Stomach (tissue), 9 donors: Measurements from ENCODE around the gene FOXA1. TPM values are rescaled to one million over a fixed set of nuclear protein-coding genes. Genes with fewer than 3 reads are reported as not detected.
"Not testable (repeated sequence)": the region's sequence is repeated elsewhere in the genome, so short reads cannot be mapped to it uniquely, and the experiment has no call there.

Experiments
- DNase-seq, 2 donors: peaks; one replicate each; pipeline versions ENCODE4 v3.0.0 to v3.0.0-alpha.2; 2013 to 2019
- H3K27ac ChIP-seq, 5 donors: fragments of 200-600 bp in 4 of 5; sonication (generic) in 4 of 5; one replicate each; pipeline ENCODE4 v1.5.1; 2013 to 2019; ENCODE audit warnings: mild to moderate bottlenecking in 1 of 5, moderate library complexity in 1 of 5
- H3K27me3 ChIP-seq, 3 donors: fragments of 200-600 bp; sonication (generic); one replicate each; pipeline ENCODE4 v1.5.1; 2017 to 2019; ENCODE audit warnings: mixed run types in 1 of 3
- H3K36me3 ChIP-seq, 4 donors: fragments of 200-600 bp; sonication (generic); 1 replicate in 3 of 4; 2 replicates in 1 of 4; pipeline ENCODE4 v1.5.1; 2016 to 2019
- H3K4me1 ChIP-seq, 4 donors: fragments of 200-600 bp; sonication (generic); one replicate each; pipeline ENCODE4 v1.5.1; 2016 to 2019
- H3K4me3 ChIP-seq, 4 donors: fragments of 200-600 bp; sonication (generic) in 3 of 4; one replicate each; pipeline ENCODE4 v1.5.1; 2016 to 2019; ENCODE audit warnings: mild to moderate bottlenecking in 1 of 4
- H3K9me3 ChIP-seq, 4 donors: fragments of 200-600 bp; sonication (generic); one replicate each; pipeline ENCODE4 v1.5.1; 2016 to 2019
- EP300 ChIP-seq: sonication (generic); formaldehyde crosslinking; IDR thresholded peaks from one replicate; pipeline ENCODE4 v1.6.1; 2017; ENCODE audit warnings: antibody characterized with exemption
- POLR2A ChIP-seq, 4 donors: fragments of 450-650 bp; IDR thresholded peaks; one replicate each; pipeline ENCODE4 v1.6.1; 2016; ENCODE audit warnings: antibody characterized with exemption in 4 of 4, control low read depth in 2 of 4, mild to moderate bottlenecking in 1 of 4, moderate library complexity in 1 of 4
- POLR2AphosphoS5 ChIP-seq, 3 donors: sonication (generic); formaldehyde crosslinking; IDR thresholded peaks; one replicate each; pipeline ENCODE4 v1.6.1; 2016; ENCODE audit warnings: antibody characterized with exemption in 3 of 3
- WGBS, 5 donors: extraction: QIAGEN DNeasy Blood & Tissue Kit in 3 of 5; methylation state at CpG; one replicate each; pipeline versions ENCODE4 v1.1.5 to v1.1.7; 2013 to 2018; 5-methylcytosine and 5-hydroxymethylcytosine counted together
- intact Hi-C: fragments of 100-400 bp; cut with DNase I; formaldehyde crosslinking; loops from one replicate; pipeline ENCODE4 v1.15.1; 2023; ENCODE audit warnings: low total_unique reads
- polyA plus RNA-seq, 3 donors: library from polyadenylated mRNA; stranded (reverse); fragments of 200-250 nt; gene quantifications; one replicate each; pipeline ENCODE4 v1.2.3, GENCODE V29; 2013
- total RNA-seq, 5 donors: library from RNA; depleted of rRNA; stranded (reverse); fragments of >200 nt; gene quantifications; one replicate each; pipeline versions ENCODE4 v1.1.0 to v1.2.3, GENCODE V29; 2014 to 2016
- TF ChIP-seq, protein P1 (sequence below), 7 experiments: fragments of 450-650 bp in 4 of 7; fragments of 200-600 bp in 3 of 7; sonication (generic) in 3 of 7; IDR thresholded peaks; one replicate each; pipeline ENCODE4 v1.5.1; 2016 to 2019; ENCODE audit warnings: antibody characterized with exemption in 7 of 7, control low read depth in 2 of 7, mild to moderate bottlenecking in 1 of 7
- donor health status: healthy with polysubstance abuse.
- donor health status: Bipolar disorder and iron deficiency.
- donor health status: healthy.

Gene FOXA1
- total and polyA plus RNA-seq, 8 donors: 0.58 to 147 (median 26.9) TPM

DNA sequence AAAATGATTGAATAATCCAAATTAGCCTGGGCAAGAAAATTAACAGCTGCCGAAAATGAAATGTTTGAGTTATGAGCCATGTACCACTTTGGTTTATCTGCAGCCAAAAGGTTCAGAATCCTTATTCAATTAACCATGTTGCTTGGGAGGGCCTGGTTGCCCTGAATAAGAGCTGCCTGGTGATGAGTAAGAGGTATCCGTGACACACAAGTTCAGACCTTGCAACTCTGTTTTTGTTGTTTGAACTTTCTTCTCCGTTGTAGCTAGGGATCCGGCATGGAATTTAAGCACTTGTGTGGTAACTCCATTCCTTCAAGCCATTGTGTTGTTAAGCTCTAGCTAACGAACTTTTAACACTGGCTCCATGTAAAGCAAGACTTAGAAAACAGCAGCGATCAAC is 35.7 kb downstream of the FOXA1 start:
- Histone ChIP-seq H3K4me3 (no peak overlapping the region), H3K9me3 (no peaks in the 10 kb centered on the region)

DNA sequence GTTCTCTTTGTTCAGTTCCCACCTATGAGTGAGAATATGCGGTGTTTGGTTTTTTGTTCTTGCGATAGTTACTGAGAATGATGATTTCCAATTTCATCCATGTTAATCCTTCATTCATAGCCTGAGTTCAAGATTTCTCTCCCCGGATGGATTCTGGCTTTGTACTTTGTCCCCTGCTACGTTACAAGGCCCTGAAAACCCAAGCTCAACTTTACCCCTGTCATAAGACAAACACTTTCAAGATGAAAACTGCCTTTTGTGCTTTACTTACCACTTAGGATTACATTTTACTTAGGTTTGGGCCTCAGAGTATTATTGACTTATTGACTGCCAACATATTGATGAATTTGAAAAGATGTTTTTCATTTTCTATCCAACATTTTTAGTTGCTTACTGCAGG is 36.3 kb downstream of the FOXA1 start:
- Histone ChIP-seq H3K4me1 (no peaks in the 10 kb centered on the region), H3K9me3 (peaks cover 0 to 4% (median 0%) of the 10 kb centered on the region in 4 donors), H3K36me3 (no peaks in the 10 kb centered on the region), H3K4me3 (no peak overlapping the region), H3K27me3 (no peaks in the 10 kb centered on the region), H3K27ac (no peak overlapping the region)
- TF ChIP-seq, protein P1, sequence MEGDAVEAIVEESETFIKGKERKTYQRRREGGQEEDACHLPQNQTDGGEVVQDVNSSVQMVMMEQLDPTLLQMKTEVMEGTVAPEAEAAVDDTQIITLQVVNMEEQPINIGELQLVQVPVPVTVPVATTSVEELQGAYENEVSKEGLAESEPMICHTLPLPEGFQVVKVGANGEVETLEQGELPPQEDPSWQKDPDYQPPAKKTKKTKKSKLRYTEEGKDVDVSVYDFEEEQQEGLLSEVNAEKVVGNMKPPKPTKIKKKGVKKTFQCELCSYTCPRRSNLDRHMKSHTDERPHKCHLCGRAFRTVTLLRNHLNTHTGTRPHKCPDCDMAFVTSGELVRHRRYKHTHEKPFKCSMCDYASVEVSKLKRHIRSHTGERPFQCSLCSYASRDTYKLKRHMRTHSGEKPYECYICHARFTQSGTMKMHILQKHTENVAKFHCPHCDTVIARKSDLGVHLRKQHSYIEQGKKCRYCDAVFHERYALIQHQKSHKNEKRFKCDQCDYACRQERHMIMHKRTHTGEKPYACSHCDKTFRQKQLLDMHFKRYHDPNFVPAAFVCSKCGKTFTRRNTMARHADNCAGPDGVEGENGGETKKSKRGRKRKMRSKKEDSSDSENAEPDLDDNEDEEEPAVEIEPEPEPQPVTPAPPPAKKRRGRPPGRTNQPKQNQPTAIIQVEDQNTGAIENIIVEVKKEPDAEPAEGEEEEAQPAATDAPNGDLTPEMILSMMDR (IDR thresholded peaks at IDR 0.05): no peak
- no peak for TF ChIP-seq POLR2A (IDR thresholded peaks at IDR 0.05)
- no peak for TF ChIP-seq POLR2AphosphoS5 (IDR thresholded peaks at IDR 0.05)
- no peak for TF ChIP-seq EP300
- 87 to 93% (median 92%) methylated on average over 4 of the region's 4 CpGs for WGBS, 5 donors
- DNase-seq: no peak
- intact Hi-C loops: no loop called here

More for the DNA sequence above, 35.7 kb downstream of the FOXA1 start:
- intact Hi-C loops: no loop called here
- WGBS, 5 donors: 82 to 92% (median 87%) methylated on average over 6 of the region's 6 CpGs
- Histone ChIP-seq H3K4me1 (no peaks in the 10 kb centered on the region), H3K27me3 (no peaks in the 10 kb centered on the region), H3K36me3 (no peaks in the 10 kb centered on the region), H3K27ac (no peak overlapping the region)
- no peak for DNase-seq
- TF ChIP-seq POLR2A (IDR thresholded peaks at IDR 0.05) (no peak), POLR2AphosphoS5 (IDR thresholded peaks at IDR 0.05) (no peak), EP300 (no peak)
- TF ChIP-seq, protein P1 (IDR thresholded peaks at IDR 0.05): no peak

DNA sequence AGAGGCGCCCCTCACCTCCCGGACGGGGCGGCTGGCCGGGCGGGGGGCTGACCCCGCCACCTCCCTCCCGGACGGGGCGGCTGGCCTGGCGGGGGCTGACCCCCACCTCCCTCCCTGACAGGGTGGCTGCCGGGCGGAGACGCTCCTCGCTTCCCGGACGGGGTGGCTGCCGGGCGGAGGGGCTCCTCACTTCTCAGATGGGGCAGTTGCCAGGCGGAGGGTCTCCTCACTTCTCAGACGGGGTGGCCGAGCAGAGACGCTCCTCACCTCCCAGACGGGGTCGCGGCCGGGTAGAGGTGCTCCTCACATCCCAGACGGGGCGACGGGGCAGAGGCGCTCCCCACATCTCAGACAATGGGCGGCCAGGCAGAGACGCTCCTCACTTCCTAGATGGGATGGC is 39.5 kb downstream of the FOXA1 start:
- H3K4me3 ChIP-seq, H3K27me3 ChIP-seq, H3K4me1 ChIP-seq, H3K36me3 ChIP-seq, H3K27ac ChIP-seq, intact Hi-C loops, DNase-seq: not testable (repeated sequence)
- 92 to 99% (median 97%) methylated on average over 16 to 27 of the region's 33 CpGs; no CpG with 5 or more reads in 1 of the 5 donors for WGBS, 5 donors
- H3K9me3 ChIP-seq: peaks cover 0 to 13% (median 0%) of the 10 kb centered on the region in 4 donors

DNA sequence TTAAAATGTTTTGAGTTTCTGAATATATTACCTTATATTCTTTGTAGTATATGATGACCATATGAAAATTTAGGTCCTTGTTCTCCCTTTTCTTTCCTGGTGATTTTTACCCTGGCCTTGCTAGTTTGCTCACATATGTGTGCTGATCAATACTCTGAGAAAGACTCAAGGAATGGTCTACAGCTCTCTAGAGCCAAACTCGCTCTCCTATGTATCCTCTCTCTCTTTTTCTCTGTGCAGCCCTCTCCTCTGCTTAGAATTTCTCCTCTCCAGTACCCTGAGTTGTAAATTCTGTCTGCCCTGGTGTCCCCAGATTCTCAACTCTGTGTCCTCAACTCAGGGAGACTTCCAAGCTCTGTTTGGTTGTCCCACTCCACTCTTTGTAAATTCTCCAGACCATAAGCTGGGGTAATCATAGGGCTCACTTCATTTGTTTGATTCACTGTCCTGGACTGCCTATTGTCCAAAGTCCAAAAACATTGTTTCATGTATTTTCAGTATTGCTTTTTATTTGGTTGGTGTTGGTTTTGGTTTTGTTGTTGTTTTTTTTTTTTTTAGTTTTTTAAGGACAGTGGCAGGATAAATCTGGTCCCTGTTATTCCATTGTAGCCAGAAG is 41.0 kb downstream of the FOXA1 start:
- no peak overlapping the region for H3K4me3 ChIP-seq
- TF ChIP-seq POLR2AphosphoS5 (IDR thresholded peaks at IDR 0.05) (no peak), POLR2A (IDR thresholded peaks at IDR 0.05) (no peak), EP300 (no peak)
- TF ChIP-seq, protein P1 (IDR thresholded peaks at IDR 0.05): no peak
- no peak for DNase-seq
- H3K27ac ChIP-seq: no peak overlapping the region
- H3K27me3 ChIP-seq: no peaks in the 10 kb centered on the region
- H3K9me3 ChIP-seq: peaks cover 0 to 13% (median 0%) of the 10 kb centered on the region in 4 donors
- intact Hi-C loops: no loop called here
- no peaks in the 10 kb centered on the region for H3K36me3 ChIP-seq
- 85 to 97% (median 93%) methylated on average over 1 of the region's 1 CpG for WGBS, 5 donors
- no peaks in the 10 kb centered on the region for H3K4me1 ChIP-seq

DNA sequence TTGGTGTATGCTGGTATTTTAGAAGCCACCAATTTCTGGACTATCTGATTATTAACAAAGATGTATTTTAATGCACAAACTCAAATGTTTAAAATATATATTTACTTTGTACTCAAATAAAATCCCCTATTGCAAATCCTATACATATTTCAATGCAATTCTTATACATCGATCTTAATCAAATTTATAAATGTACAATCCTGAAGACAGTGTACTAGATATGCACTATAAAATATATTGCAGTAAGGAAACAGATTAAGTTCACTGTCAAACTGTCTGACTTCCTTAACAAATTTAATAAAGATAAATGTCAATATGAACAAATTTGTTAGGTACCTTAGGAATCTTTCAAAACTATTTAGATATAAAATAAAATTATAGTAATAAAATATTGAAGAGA is 43.9 kb downstream of the FOXA1 start:
- TF ChIP-seq POLR2AphosphoS5 (IDR thresholded peaks at IDR 0.05): no peak
- no peak for TF ChIP-seq EP300
- TF ChIP-seq, protein P1 (IDR thresholded peaks at IDR 0.05): no peak
- no peak for TF ChIP-seq POLR2A (IDR thresholded peaks at IDR 0.05)
- intact Hi-C loops: no loop called here
- 73 to 94% (median 81%) methylated on average over 1 of the region's 1 CpG for WGBS, 5 donors
- H3K4me3 ChIP-seq: no peak overlapping the region
- H3K9me3 ChIP-seq: peaks cover 0 to 13% (median 0%) of the 10 kb centered on the region in 4 donors
- no peaks in the 10 kb centered on the region for H3K27me3 ChIP-seq
- no peak for DNase-seq
- no peaks in the 10 kb centered on the region for H3K36me3 ChIP-seq
- H3K4me1 ChIP-seq: peaks cover 0 to 18% (median 6%) of the 10 kb centered on the region in 4 donors
- H3K27ac ChIP-seq: no peak overlapping the region
